Effector memory CD8-positive, alpha-beta T cell (primary cell): ENCODE data around the gene VSIR.
A peak's percentile ranks its signal among the peaks of the same experiment; 100 is the strongest.

Source experiments
- ATAC-seq: fragments of 150-1000 bp; cut with Tn5 transposase; replicated peaks from 2 replicates; pipeline ENCODE4 v1.10.0; 2021; ENCODE audit warnings: mild to moderate bottlenecking, moderate library complexity
- DNase-seq, 3 experiments: peaks; one replicate each; pipeline ENCODE4 v3.0.0; 2021
- H3K27ac Mint-ChIP-seq, 2 donors: one replicate each; pipeline ENCODE4 v1.8.0; 2022; ENCODE audit warnings: mild to moderate bottlenecking in 2 of 2, mixed read lengths in 2 of 2, moderate library complexity in 2 of 2
- H3K27me3 Mint-ChIP-seq, 2 donors: one replicate each; pipeline ENCODE4 v1.8.0; 2022; ENCODE audit warnings: mixed read lengths in 2 of 2
- H3K36me3 Mint-ChIP-seq: one replicate; pipeline ENCODE4 v1.8.0; 2022; ENCODE audit warnings: mild to moderate bottlenecking, moderate library complexity, mixed read lengths; ENCODE audit not compliant: insufficient read depth
- H3K4me1 Mint-ChIP-seq, 2 donors: one replicate each; pipeline ENCODE4 v1.8.0; 2022; ENCODE audit warnings: low read depth in 2 of 2, mixed read lengths in 2 of 2
- H3K4me3 Mint-ChIP-seq, 2 donors: one replicate each; pipeline ENCODE4 v1.8.0; 2022; ENCODE audit warnings: mild to moderate bottlenecking in 2 of 2, mixed read lengths in 2 of 2, moderate library complexity in 2 of 2
- H3K9me3 Mint-ChIP-seq, 2 donors: one replicate each; pipeline ENCODE4 v1.8.0; 2022; ENCODE audit warnings: mixed read lengths in 2 of 2

VSIR gene

GRCh38 chr10:71725998-71726579 lies 47.2 kb downstream of the VSIR start:
- Mint-ChIP-seq H3K27me3 (no peaks in the 10 kb centered on the region), H3K4me1 (peaks cover 36 to 71% of the 10 kb centered on the region in 2 donors), H3K36me3 (peaks cover 8% of the 10 kb centered on the region), H3K9me3 (no peaks in the 10 kb centered on the region), H3K27ac (peak overlapping the region; percentile 97 to 98), H3K4me3 (peak overlapping the region; percentile 66 to 77)
- ATAC-seq, result no peak
- DNase-seq, result no peak

- no peaks in the 10 kb centered on the region for H3K27me3 Mint-ChIP-seq
- H3K4me1 Mint-ChIP-seq, result peaks cover 36 to 65% of the 10 kb centered on the region in 2 donors
- peaks cover 8% of the 10 kb centered on the region for H3K36me3 Mint-ChIP-seq
- no peaks in the 10 kb centered on the region for H3K9me3 Mint-ChIP-seq
- ATAC-seq (no peak), DNase-seq (no peak)
- no peak overlapping the region for H3K4me3 Mint-ChIP-seq
- H3K27ac Mint-ChIP-seq, result peak overlapping the region; percentile 97 to 98
Measured at GRCh38 chr10:71725249-71725648, 48.1 kb downstream of the VSIR start.

- ATAC-seq (no peak), DNase-seq (no peak)
- Mint-ChIP-seq H3K4me1 (peaks cover 36 to 65% of the 10 kb centered on the region in 2 donors), H3K27ac (peak overlapping the region; percentile 97 to 98), H3K27me3 (no peaks in the 10 kb centered on the region), H3K4me3 (no peak overlapping the region), H3K36me3 (peaks cover 8% of the 10 kb centered on the region), H3K9me3 (no peaks in the 10 kb centered on the region)
Measured at GRCh38 chr10:71724539-71724938, 48.8 kb downstream of the VSIR start.

GRCh38 chr10:71723311-71723710 lies 50.0 kb downstream of the VSIR start:
- no peaks in the 10 kb centered on the region for H3K27me3 Mint-ChIP-seq
- H3K36me3 Mint-ChIP-seq, result peaks cover 8% of the 10 kb centered on the region
- H3K4me3 Mint-ChIP-seq, result no peak overlapping the region
- peaks cover 31 to 56% of the 10 kb centered on the region in 2 donors for H3K4me1 Mint-ChIP-seq
- DNase-seq, result no peak
- no peaks in the 10 kb centered on the region for H3K9me3 Mint-ChIP-seq
- no peak for ATAC-seq
- peak overlapping the region in 1 of 2 donors; percentile 98 for H3K27ac Mint-ChIP-seq

- H3K27ac Mint-ChIP-seq, result peak overlapping the region; percentile 50 to 98
- no peak overlapping the region for H3K4me3 Mint-ChIP-seq
- DNase-seq (no peak), ATAC-seq (no peak)
- H3K9me3 Mint-ChIP-seq, result no peaks in the 10 kb centered on the region
- H3K36me3 Mint-ChIP-seq, result peaks cover 8% of the 10 kb centered on the region
- H3K27me3 Mint-ChIP-seq, result no peaks in the 10 kb centered on the region
- peaks cover 29 to 53% of the 10 kb centered on the region in 2 donors for H3K4me1 Mint-ChIP-seq
Measured at GRCh38 chr10:71722849-71723248, 50.5 kb downstream of the VSIR start.

- Mint-ChIP-seq H3K27ac (peak overlapping the region; percentile 44 to 50), H3K4me3 (no peak overlapping the region), H3K27me3 (no peaks in the 10 kb centered on the region), H3K9me3 (no peaks in the 10 kb centered on the region), H3K36me3 (no peaks in the 10 kb centered on the region), H3K4me1 (peaks cover 14 to 44% of the 10 kb centered on the region in 2 donors)
- no peak for DNase-seq
- ATAC-seq, result no peak
Measured at GRCh38 chr10:71721313-71721712, 52.0 kb downstream of the VSIR start.

GRCh38 chr10:71720288-71720687 lies 53.0 kb downstream of the VSIR start:
- H3K27ac Mint-ChIP-seq, result peak overlapping the region in 1 of 2 donors; percentile 54
- no peaks in the 10 kb centered on the region for H3K9me3 Mint-ChIP-seq
- no peaks in the 10 kb centered on the region for H3K36me3 Mint-ChIP-seq
- no peak for DNase-seq
- ATAC-seq, result no peak
- H3K27me3 Mint-ChIP-seq, result no peaks in the 10 kb centered on the region
- peaks cover 10 to 40% of the 10 kb centered on the region in 2 donors for H3K4me1 Mint-ChIP-seq
- H3K4me3 Mint-ChIP-seq, result no peak overlapping the region

GRCh38 chr10:71719464-71720201 lies 53.7 kb downstream of the VSIR start, which contains the start of gene C10orf105:
Gene C10orf105 (minus strand): TSS chr10:71719778. CDS start chr10:71716337, 3,441 bp downstream.
- H3K36me3 Mint-ChIP-seq, result no peaks in the 10 kb centered on the region
- ATAC-seq, result no peak
- H3K4me3 Mint-ChIP-seq, result no peak within 1 kb of the TSS

GRCh38 chr10:71719042-71719441 lies 54.3 kb downstream of the VSIR start:
- ATAC-seq (no peak), DNase-seq (no peak)
- Mint-ChIP-seq H3K27ac (peak overlapping the region in 1 of 2 donors; percentile 39), H3K27me3 (no peaks in the 10 kb centered on the region), H3K9me3 (no peaks in the 10 kb centered on the region), H3K36me3 (no peaks in the 10 kb centered on the region), H3K4me3 (no peak overlapping the region), H3K4me1 (peaks cover 19 to 47% of the 10 kb centered on the region in 2 donors)

More at GRCh38 chr10:71719464-71720201, 53.7 kb downstream of the VSIR start, which contains the start of gene C10orf105:
- DNase-seq, result no peak
- Mint-ChIP-seq H3K9me3 (no peaks in the 10 kb centered on the region), H3K27me3 (no peaks in the 10 kb centered on the region), H3K4me1 (peaks cover 13 to 41% of the 10 kb centered on the region in 2 donors), H3K27ac (peak within 1 kb of the TSS; percentile 39 to 54)

GRCh38 chr10:71718165-71718698 lies 55.1 kb downstream of the VSIR start:
- no peak overlapping the region for H3K4me3 Mint-ChIP-seq
- DNase-seq (no peak), ATAC-seq (no peak)
- no peaks in the 10 kb centered on the region for H3K27me3 Mint-ChIP-seq
- H3K4me1 Mint-ChIP-seq, result peaks cover 27 to 48% of the 10 kb centered on the region in 2 donors
- no peaks in the 10 kb centered on the region for H3K9me3 Mint-ChIP-seq
- no peak overlapping the region for H3K27ac Mint-ChIP-seq
- no peaks in the 10 kb centered on the region for H3K36me3 Mint-ChIP-seq

GRCh38 chr10:71717551-71717951 lies 55.8 kb downstream of the VSIR start:
- H3K36me3 Mint-ChIP-seq, result no peaks in the 10 kb centered on the region
- H3K4me3 Mint-ChIP-seq, result peak overlapping the region in 1 of 2 donors; percentile 37
- ATAC-seq, result no peak
- peak overlapping the region in 1 of 2 donors; percentile 74 for H3K27ac Mint-ChIP-seq
- H3K9me3 Mint-ChIP-seq, result no peaks in the 10 kb centered on the region
- no peaks in the 10 kb centered on the region for H3K27me3 Mint-ChIP-seq
- DNase-seq, result no peak
- H3K4me1 Mint-ChIP-seq, result peaks cover 30 to 48% of the 10 kb centered on the region in 2 donors

GRCh38 chr10:71717056-71717455 lies 56.3 kb downstream of the VSIR start:
- Mint-ChIP-seq H3K27me3 (no peaks in the 10 kb centered on the region), H3K4me1 (peaks cover 32 to 50% of the 10 kb centered on the region in 2 donors), H3K27ac (peak overlapping the region in 1 of 2 donors; percentile 74), H3K36me3 (no peaks in the 10 kb centered on the region), H3K4me3 (peak overlapping the region in 1 of 2 donors; percentile 37), H3K9me3 (no peaks in the 10 kb centered on the region)
- no peak for ATAC-seq
- DNase-seq, result no peak

GRCh38 chr10:71716426-71716825 lies 56.9 kb downstream of the VSIR start:
- DNase-seq, result no peak
- Mint-ChIP-seq H3K36me3 (no peaks in the 10 kb centered on the region), H3K27ac (peak overlapping the region in 1 of 2 donors; percentile 99), H3K4me3 (peak overlapping the region in 1 of 2 donors; percentile 88), H3K27me3 (no peaks in the 10 kb centered on the region), H3K9me3 (no peaks in the 10 kb centered on the region), H3K4me1 (peaks cover 35 to 45% of the 10 kb centered on the region in 2 donors)
- no peak for ATAC-seq
